ENCODE results near the gene TMEM269.
"Not testable (repeated sequence)": the region's sequence is repeated elsewhere in the genome, so short reads cannot be mapped to it uniquely, and the experiment has no call there.

The TMEM269 gene

GRCh38 chr1:42748021-42748420 lies 36.8 kb upstream of the TMEM269 start:
- Histone ChIP-seq H3K9me2 (ENCODE audit: low read depth, low read length) (no peaks in the 10 kb centered on the region), H4K20me1 (ENCODE audit: insufficient read depth, low read length) (no peaks in the 10 kb centered on the region), H3K27ac (ENCODE audit: low read depth, low read length, poor library complexity, severe bottlenecking) (no peak overlapping the region), H3K79me2 (ENCODE audit: insufficient read depth, low read length) (no peaks in the 10 kb centered on the region), H3K4me3 (ENCODE audit: low read depth, low read length, poor library complexity, severe bottlenecking) (no peak overlapping the region), H3K4me1 (ENCODE audit: insufficient read depth, low read length, severe bottlenecking) (no peaks in the 10 kb centered on the region), H3F3A (ENCODE audit: insufficient read depth, low read length) (no peaks in the 10 kb centered on the region), H3K4me2 (ENCODE audit: low read length) (no peak overlapping the region), H3K9me3 (ENCODE audit: low read length) (no peaks in the 10 kb centered on the region), H2AFZ (ENCODE audit: low read length) (no peak overlapping the region), H3K36me3 (ENCODE audit: insufficient read depth, low read length) (peaks cover 39% of the 10 kb centered on the region), H3K9ac (ENCODE audit: low read length) (no peak overlapping the region), H3K27me3 (ENCODE audit: insufficient read depth, low read length) (no peaks in the 10 kb centered on the region)
- TF ChIP-seq EZH2 (IDR thresholded peaks at IDR 0.05; ENCODE audit: borderline replicate concordance, low read length) (no peak), CTCF (IDR thresholded peaks at IDR 0.05; ENCODE audit: low read length) (no peak)

GRCh38 chr1:42748461-42749410 lies 36.1 kb upstream of the TMEM269 start:
- TF ChIP-seq EZH2 (IDR thresholded peaks at IDR 0.05; ENCODE audit: borderline replicate concordance, low read length): no peak
- TF ChIP-seq CTCF (IDR thresholded peaks at IDR 0.05; ENCODE audit: low read length): no peak
- no peak overlapping the region for H3K4me3 ChIP-seq (ENCODE audit: low read depth, low read length, poor library complexity, severe bottlenecking)
- no peak overlapping the region for H2AFZ ChIP-seq (ENCODE audit: low read length)
- H3K36me3 ChIP-seq (ENCODE audit: insufficient read depth, low read length): peaks cover 43% of the 10 kb centered on the region
- H3K9ac ChIP-seq (ENCODE audit: low read length): no peak overlapping the region
- H3F3A ChIP-seq (ENCODE audit: insufficient read depth, low read length): no peaks in the 10 kb centered on the region
- no peaks in the 10 kb centered on the region for H3K79me2 ChIP-seq (ENCODE audit: insufficient read depth, low read length)
- H3K9me2 ChIP-seq (ENCODE audit: low read depth, low read length): no peaks in the 10 kb centered on the region
- H3K4me2 ChIP-seq (ENCODE audit: low read length): no peak overlapping the region
- H4K20me1 ChIP-seq (ENCODE audit: insufficient read depth, low read length): no peaks in the 10 kb centered on the region
- H3K9me3 ChIP-seq (ENCODE audit: low read length): no peaks in the 10 kb centered on the region
- H3K27me3 ChIP-seq (ENCODE audit: insufficient read depth, low read length): no peaks in the 10 kb centered on the region
- no peak overlapping the region for H3K27ac ChIP-seq (ENCODE audit: low read depth, low read length, poor library complexity, severe bottlenecking)
- no peaks in the 10 kb centered on the region for H3K4me1 ChIP-seq (ENCODE audit: insufficient read depth, low read length, severe bottlenecking)

DNA sequence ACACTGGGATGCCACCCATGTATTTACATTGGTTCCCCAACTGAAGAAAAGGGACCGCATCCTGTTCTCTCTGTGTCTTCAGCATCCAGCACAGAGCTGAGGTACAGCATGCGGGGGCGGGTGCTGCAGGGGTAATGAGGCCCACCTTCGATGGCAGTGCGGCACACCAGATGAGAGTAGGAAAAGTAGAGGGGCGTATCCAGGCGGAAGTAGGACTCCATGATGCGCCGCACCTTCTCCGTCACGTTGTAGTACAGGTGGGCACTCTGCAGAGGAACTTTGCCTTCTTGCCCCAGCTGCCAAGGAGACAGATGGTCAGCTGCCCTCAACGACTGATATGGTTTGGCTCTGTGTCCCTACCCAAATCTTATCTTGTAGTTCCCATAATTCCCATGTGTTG lies 34.8 kb upstream of the TMEM269 start:
- H3K27me3 ChIP-seq (ENCODE audit: insufficient read depth, low read length): no peaks in the 10 kb centered on the region
- no peaks in the 10 kb centered on the region for H3K79me2 ChIP-seq (ENCODE audit: insufficient read depth, low read length)
- H3K9me2 ChIP-seq (ENCODE audit: low read depth, low read length): no peaks in the 10 kb centered on the region
- no peaks in the 10 kb centered on the region for H3F3A ChIP-seq (ENCODE audit: insufficient read depth, low read length)
- no peak overlapping the region for H3K27ac ChIP-seq (ENCODE audit: low read depth, low read length, poor library complexity, severe bottlenecking)
- H3K4me2 ChIP-seq (ENCODE audit: low read length): no peak overlapping the region
- peaks cover 56% of the 10 kb centered on the region for H3K36me3 ChIP-seq (ENCODE audit: insufficient read depth, low read length)
- no peaks in the 10 kb centered on the region for H4K20me1 ChIP-seq (ENCODE audit: insufficient read depth, low read length)
- H3K9me3 ChIP-seq (ENCODE audit: low read length): no peaks in the 10 kb centered on the region
- no peak for TF ChIP-seq CTCF (IDR thresholded peaks at IDR 0.05; ENCODE audit: low read length)
- no peak overlapping the region for H2AFZ ChIP-seq (ENCODE audit: low read length)
- H3K4me1 ChIP-seq (ENCODE audit: insufficient read depth, low read length, severe bottlenecking): no peaks in the 10 kb centered on the region
- no peak overlapping the region for H3K9ac ChIP-seq (ENCODE audit: low read length)
- no peak overlapping the region for H3K4me3 ChIP-seq (ENCODE audit: low read depth, low read length, poor library complexity, severe bottlenecking)

DNA sequence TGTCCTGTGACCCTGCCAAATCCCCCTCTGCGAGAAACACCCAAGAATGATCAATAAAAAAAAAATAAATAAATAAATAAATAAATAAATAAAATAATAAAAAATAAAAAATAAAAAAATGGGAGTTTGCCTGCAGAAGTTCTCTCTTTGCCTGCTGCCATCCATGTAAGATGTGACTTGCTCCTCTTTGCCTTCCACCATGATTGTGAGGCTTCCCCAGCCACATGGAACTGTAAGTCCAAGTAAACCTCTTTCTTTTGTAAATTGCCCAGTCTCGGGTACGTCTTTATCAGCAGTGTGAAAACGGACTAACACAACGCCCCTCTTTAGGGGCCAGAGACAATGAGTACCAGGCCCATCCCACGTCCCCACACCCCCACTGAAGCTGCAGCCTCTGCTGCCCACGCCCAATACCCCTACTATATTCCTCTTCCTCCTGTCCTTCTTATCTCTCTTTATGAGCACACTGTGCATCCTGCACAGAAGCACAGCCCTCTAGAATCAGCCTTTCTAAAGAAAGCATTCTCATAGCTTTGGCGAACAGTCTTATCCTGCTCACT lies 33.2 kb upstream of the TMEM269 start:
- not testable (repeated sequence) for H3K27ac ChIP-seq (ENCODE audit: low read depth, low read length, poor library complexity, severe bottlenecking); H4K20me1 ChIP-seq (ENCODE audit: insufficient read depth, low read length); H3K79me2 ChIP-seq (ENCODE audit: insufficient read depth, low read length); H3K4me1 ChIP-seq (ENCODE audit: insufficient read depth, low read length, severe bottlenecking); H3K9me3 ChIP-seq (ENCODE audit: low read length); H3F3A ChIP-seq (ENCODE audit: insufficient read depth, low read length); H3K27me3 ChIP-seq (ENCODE audit: insufficient read depth, low read length); H3K9me2 ChIP-seq (ENCODE audit: low read depth, low read length); H2AFZ ChIP-seq (ENCODE audit: low read length); H3K4me2 ChIP-seq (ENCODE audit: low read length); H3K4me3 ChIP-seq (ENCODE audit: low read depth, low read length, poor library complexity, severe bottlenecking); H3K9ac ChIP-seq (ENCODE audit: low read length)
- H3K36me3 ChIP-seq (ENCODE audit: insufficient read depth, low read length): peaks cover 58% of the 10 kb centered on the region
